Loucy (cell line): ENCODE measurements around the gene TEX10.

Source experiments
- H2AFZ ChIP-seq: fragments of 200-600 bp; sonication (generic); 2 replicates; pipeline ENCODE4 v1.6.0; 2016; ENCODE audit warnings: antibody characterized with exemption, mild to moderate bottlenecking, low read length, moderate library complexity
- H3F3A ChIP-seq: fragments of 200-600 bp; 2 replicates; pipeline ENCODE4 v1.6.0; 2016; ENCODE audit warnings: antibody characterized with exemption, low read depth, mild to moderate bottlenecking
- H3K27me3 ChIP-seq: fragments of 200-600 bp; sonication (generic); 2 replicates; pipeline ENCODE4 v1.6.1; 2014; ENCODE audit warnings: low read length, mild to moderate bottlenecking; ENCODE audit not compliant: insufficient read depth, poor library complexity, severe bottlenecking
- H3K36me3 ChIP-seq: fragments of 200-600 bp; sonication (generic); 2 replicates; pipeline ENCODE4 v1.6.1; 2016; ENCODE audit warnings: low read length; ENCODE audit not compliant: insufficient read depth
- H3K4me1 ChIP-seq: fragments of 200-600 bp; sonication (generic); 2 replicates; pipeline ENCODE4 v1.5.1; 2014; ENCODE audit warnings: low read length, mild to moderate bottlenecking; ENCODE audit not compliant: insufficient read depth, poor library complexity, severe bottlenecking
- H3K4me2 ChIP-seq: fragments of 200-600 bp; sonication (generic); 2 replicates; pipeline ENCODE4 v1.6.0; 2014; ENCODE audit warnings: antibody characterized with exemption, low read length, low read depth, mild to moderate bottlenecking; ENCODE audit not compliant: poor library complexity, severe bottlenecking
- H3K4me3 ChIP-seq: fragments of 200-600 bp; sonication (generic); 2 replicates; pipeline ENCODE4 v1.5.1; 2014; ENCODE audit warnings: low read length, mild to moderate bottlenecking, mixed read lengths; ENCODE audit not compliant: poor library complexity, severe bottlenecking
- H3K79me2 ChIP-seq: fragments of 200-600 bp; sonication (generic); 2 replicates; pipeline ENCODE4 v1.6.1; 2014; ENCODE audit warnings: low read length; ENCODE audit not compliant: insufficient read depth
- H3K9ac ChIP-seq: fragments of 200-600 bp; sonication (generic); 2 replicates; pipeline ENCODE4 v1.6.0; 2014; ENCODE audit warnings: mild to moderate bottlenecking, low read depth, low read length, moderate library complexity; ENCODE audit not compliant: poor library complexity, severe bottlenecking
- H3K9me2 ChIP-seq: fragments of 200-600 bp; sonication (generic); replicated peaks from 2 replicates; pipeline ENCODE4 v1.6.1; 2016; ENCODE audit warnings: low read depth, low read length, mixed read lengths
- H3K9me3 ChIP-seq: fragments of 200-600 bp; sonication (generic); 2 replicates; pipeline ENCODE4 v1.6.1; 2014; ENCODE audit warnings: mild to moderate bottlenecking, antibody characterized with exemption, low read length, low read depth; ENCODE audit not compliant: insufficient read depth
- H4K20me1 ChIP-seq: fragments of 200-600 bp; sonication (generic); 2 replicates; pipeline ENCODE4 v1.6.0; 2014; ENCODE audit warnings: antibody characterized with exemption, low read length, mild to moderate bottlenecking; ENCODE audit not compliant: insufficient read depth, poor library complexity, severe bottlenecking
- CTCF ChIP-seq: fragments of 200-600 bp; sonication (generic); conservative IDR thresholded peaks from 2 replicates; pipeline ENCODE4 v1.5.1; 2014; ENCODE audit warnings: mild to moderate bottlenecking, antibody characterized with exemption, low read length
- EZH2phosphoT487 ChIP-seq: fragments of 200-600 bp; IDR thresholded peaks from 2 replicates; pipeline ENCODE4 v1.6.1; 2018; ENCODE audit warnings: antibody characterized with exemption, mild to moderate bottlenecking, moderate library complexity, borderline replicate concordance

TEX10 gene

GRCh38 chr9:100285601-100286000 is 67.1 kb downstream of the TEX10 start:
- Histone ChIP-seq H3K4me2 (no peak overlapping the region), H3K79me2 (no peaks in the 10 kb centered on the region)

GRCh38 chr9:100285080-100285479 is 67.7 kb downstream of the TEX10 start:
- Histone ChIP-seq H3K4me1 (no peaks in the 10 kb centered on the region), H3K9me3 (peaks cover 5% of the 10 kb centered on the region; the same call in 1 of the 2 replicates), H3K36me3 (peaks cover 64% of the 10 kb centered on the region)

More at GRCh38 chr9:100285601-100286000, 67.1 kb downstream of the TEX10 start:
- H3K9me2 ChIP-seq, result no peaks in the 10 kb centered on the region
- H4K20me1 ChIP-seq, result no peaks in the 10 kb centered on the region
- H3K27me3 ChIP-seq, result no peaks in the 10 kb centered on the region
- H3K9me3 ChIP-seq, result peaks cover 5% of the 10 kb centered on the region; the same call in 1 of the 2 replicates
- H3K4me1 ChIP-seq, result no peaks in the 10 kb centered on the region
- no peak overlapping the region for H2AFZ ChIP-seq
- TF ChIP-seq EZH2phosphoT487 (no peak), CTCF (no peak)
- H3K36me3 ChIP-seq, result peaks cover 67% of the 10 kb centered on the region
- H3K4me3 ChIP-seq, result no peak overlapping the region
- no peak overlapping the region for H3K9ac ChIP-seq
- H3F3A ChIP-seq, result 0 out of 2 replicates have a peak, but pooled peaks cover 4% of the 10 kb centered on the region

GRCh38 chr9:100284247-100284646 is 68.5 kb downstream of the TEX10 start:
- Histone ChIP-seq H3K4me3 (no peak overlapping the region), H3K36me3 (peaks cover 61% of the 10 kb centered on the region), H3K4me2 (no peak overlapping the region), H3K79me2 (no peaks in the 10 kb centered on the region), H3K9me3 (peaks cover 5% of the 10 kb centered on the region; the same call in 1 of the 2 replicates), H3K27me3 (no peaks in the 10 kb centered on the region), H3K9ac (no peak overlapping the region), H3K9me2 (no peaks in the 10 kb centered on the region), H3K4me1 (no peaks in the 10 kb centered on the region), H4K20me1 (no peaks in the 10 kb centered on the region), H2AFZ (no peak overlapping the region), H3F3A (0 out of 2 replicates have a peak, but pooled peaks cover 4% of the 10 kb centered on the region)
- TF ChIP-seq EZH2phosphoT487 (no peak), CTCF (no peak)

More at GRCh38 chr9:100285080-100285479, 67.7 kb downstream of the TEX10 start:
- H3K27me3 ChIP-seq, result no peaks in the 10 kb centered on the region
- H3K9ac ChIP-seq, result no peak overlapping the region
- H3F3A ChIP-seq, result 0 out of 2 replicates have a peak, but pooled peaks cover 4% of the 10 kb centered on the region
- H4K20me1 ChIP-seq, result no peaks in the 10 kb centered on the region
- TF ChIP-seq EZH2phosphoT487, result no peak
- no peak for TF ChIP-seq CTCF
- no peaks in the 10 kb centered on the region for H3K9me2 ChIP-seq
- no peak overlapping the region for H3K4me3 ChIP-seq
- no peak overlapping the region for H2AFZ ChIP-seq
- H3K79me2 ChIP-seq, result no peaks in the 10 kb centered on the region
- no peak overlapping the region for H3K4me2 ChIP-seq
